Uterus (tissue), 2 donors: ENCODE measurements around the gene EPM2A.

ENCODE experiments used
- POLR2A ChIP-seq, 2 donors: fragments of 450-650 bp; IDR thresholded peaks; one replicate each; pipeline ENCODE4 v1.6.1; 2016; ENCODE audit warnings: antibody characterized with exemption in 2 of 2, mild to moderate bottlenecking in 1 of 2, moderate library complexity in 1 of 2
- TF ChIP-seq, protein P1 (sequence below), 4 experiments: fragments of 200-600 bp in 2 of 4; fragments of 450-650 bp in 2 of 4; sonication (generic) in 2 of 4; IDR thresholded peaks; one replicate each; pipeline ENCODE4 v1.5.1; 2016 to 2019; ENCODE audit warnings: antibody characterized with exemption in 4 of 4, mild to moderate bottlenecking in 2 of 4, moderate library complexity in 1 of 4

DNA sequence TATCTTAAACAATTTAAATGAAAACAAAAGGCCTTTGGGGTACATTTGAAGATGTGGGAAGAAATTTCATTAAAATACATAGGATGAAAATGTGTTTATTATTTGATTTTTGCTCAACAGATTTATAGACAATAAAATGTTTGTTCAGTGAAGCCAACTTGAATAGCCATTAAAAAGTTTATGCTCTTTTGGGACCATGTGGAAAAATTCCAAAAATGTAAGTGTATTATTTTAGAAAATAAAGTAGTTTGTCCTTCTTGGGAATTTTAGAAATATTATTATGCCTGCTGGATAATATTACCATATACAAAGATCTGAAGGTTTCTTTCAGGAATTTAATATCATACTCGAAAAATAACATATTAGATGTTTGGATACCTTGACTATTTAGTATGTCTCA lies 131.3 kb downstream of the EPM2A start:
- TF ChIP-seq POLR2A (IDR thresholded peaks at IDR 0.05), result no peak
- TF ChIP-seq, protein P1, sequence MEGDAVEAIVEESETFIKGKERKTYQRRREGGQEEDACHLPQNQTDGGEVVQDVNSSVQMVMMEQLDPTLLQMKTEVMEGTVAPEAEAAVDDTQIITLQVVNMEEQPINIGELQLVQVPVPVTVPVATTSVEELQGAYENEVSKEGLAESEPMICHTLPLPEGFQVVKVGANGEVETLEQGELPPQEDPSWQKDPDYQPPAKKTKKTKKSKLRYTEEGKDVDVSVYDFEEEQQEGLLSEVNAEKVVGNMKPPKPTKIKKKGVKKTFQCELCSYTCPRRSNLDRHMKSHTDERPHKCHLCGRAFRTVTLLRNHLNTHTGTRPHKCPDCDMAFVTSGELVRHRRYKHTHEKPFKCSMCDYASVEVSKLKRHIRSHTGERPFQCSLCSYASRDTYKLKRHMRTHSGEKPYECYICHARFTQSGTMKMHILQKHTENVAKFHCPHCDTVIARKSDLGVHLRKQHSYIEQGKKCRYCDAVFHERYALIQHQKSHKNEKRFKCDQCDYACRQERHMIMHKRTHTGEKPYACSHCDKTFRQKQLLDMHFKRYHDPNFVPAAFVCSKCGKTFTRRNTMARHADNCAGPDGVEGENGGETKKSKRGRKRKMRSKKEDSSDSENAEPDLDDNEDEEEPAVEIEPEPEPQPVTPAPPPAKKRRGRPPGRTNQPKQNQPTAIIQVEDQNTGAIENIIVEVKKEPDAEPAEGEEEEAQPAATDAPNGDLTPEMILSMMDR (IDR thresholded peaks at IDR 0.05), result no peak
